PC-9 (cell line): Measurements from ENCODE around the gene HTATSF1. TPM values are rescaled to one million over a fixed set of nuclear protein-coding genes. Genes with fewer than 3 reads are reported as not detected.

Experiments
- BruUV-seq: library from RNA; stranded (reverse); fragments of 400-500 nt; replicated peaks from 2 replicates; lab custom pipeline; 2021; lab: Mats Ljungman, UMichigan
- CTCF ChIA-PET: fragments of 300-600 bp; sonication (Branson Sonifier 250); formaldehyde crosslinking; loops from one replicate; lab custom pipeline; 2022; ENCODE audit warnings: antibody characterized with exemption; lab: Charles Lee
- POLR2A ChIA-PET: fragments of 300-600 bp; sonication (Branson Sonifier 250); formaldehyde crosslinking; loops from one replicate; lab custom pipeline; 2022; ENCODE audit warnings: antibody characterized with exemption; ENCODE audit not compliant: unreplicated experiment; lab: Charles Lee
- DNase-seq, 2 experiments: peaks; one replicate each; pipeline versions ENCODE4 v3.0.0 to v3.0.0-alpha.2; 2015 to 2022; ENCODE audit warnings: mixed read lengths in 1 of 2
- H2AFZ ChIP-seq: fragments of 200-600 bp; sonication (generic); 2 replicates; pipeline ENCODE4 v1.8.1; 2017; ENCODE audit warnings: antibody characterized with exemption
- H3F3A ChIP-seq: fragments of 200-600 bp; sonication (generic); 2 replicates; pipeline ENCODE4 v1.8.1; 2017; ENCODE audit warnings: antibody characterized with exemption, mild to moderate bottlenecking, low read depth; ENCODE audit not compliant: insufficient read depth
- H3K27ac ChIP-seq: fragments of 200-600 bp; sonication (generic); 2 replicates; pipeline ENCODE4 v1.6.1; 2016; ENCODE audit warnings: mixed run types
- H3K27me3 ChIP-seq: fragments of 200-600 bp; sonication (generic); 2 replicates; pipeline ENCODE4 v1.6.1; 2016; ENCODE audit warnings: low read depth, mixed run types; ENCODE audit not compliant: insufficient read depth
- H3K36me3 ChIP-seq: fragments of 200-600 bp; sonication (generic); 2 replicates; pipeline ENCODE4 v1.6.1; 2016; ENCODE audit warnings: low read depth, mixed run types
- H3K4me1 ChIP-seq: fragments of 200-600 bp; sonication (generic); replicated peaks from 2 replicates; pipeline ENCODE4 v1.6.1; 2016; ENCODE audit warnings: mixed run types; ENCODE audit not compliant: insufficient read depth
- H3K4me2 ChIP-seq: fragments of 200-600 bp; sonication (generic); 2 replicates; pipeline ENCODE4 v1.6.1; 2017; ENCODE audit warnings: mixed run types
- H3K4me3 ChIP-seq: fragments of 200-600 bp; sonication (generic); 2 replicates; pipeline ENCODE4 v1.6.1; 2016; ENCODE audit warnings: mixed run types
- H3K79me2 ChIP-seq: fragments of 200-600 bp; sonication (generic); 2 replicates; pipeline ENCODE4 v1.6.1; 2017; ENCODE audit warnings: low read depth, mixed run types
- H3K9me2 ChIP-seq: fragments of 200-600 bp; sonication (generic); 2 replicates; pipeline ENCODE4 v1.8.1; 2017; ENCODE audit warnings: mild to moderate bottlenecking; ENCODE audit not compliant: insufficient read depth
- H3K9me3 ChIP-seq: fragments of 200-600 bp; sonication (generic); 2 replicates; pipeline ENCODE4 v1.8.1; 2016; ENCODE audit warnings: low read depth; ENCODE audit not compliant: insufficient read depth
- H4K20me1 ChIP-seq: fragments of 200-600 bp; sonication (generic); 2 replicates; pipeline ENCODE4 v1.8.1; 2017; ENCODE audit not compliant: insufficient read depth
- CTCF ChIP-seq: fragments of 200-600 bp; sonication (generic); conservative IDR thresholded peaks from 2 replicates; pipeline ENCODE4 v1.6.1; 2017; ENCODE audit warnings: mixed run types, antibody characterized with exemption, mild to moderate bottlenecking, moderate library complexity
- EZH2 ChIP-seq: fragments of 200-600 bp; sonication (generic); IDR thresholded peaks from 2 replicates; pipeline ENCODE4 v1.8.0; 2017; ENCODE audit warnings: antibody characterized with exemption, low read depth
- intact Hi-C: fragments of 100-400 bp; cut with micrococcal nuclease; formaldehyde crosslinking; loops from one replicate; pipeline ENCODE4 v1.10.0; 2022; ENCODE audit not compliant: unreplicated experiment
- total RNA-seq: library from RNA; stranded (reverse); gene quantifications from 2 replicates; pipeline ENCODE4 v1.2.3, GENCODE V29; 2021

Gene HTATSF1
- total RNA-seq, 1 experiment from 2014 or later = 72.4 TPM

- Histone ChIP-seq H3K27ac (no peak overlapping the region), H3K36me3 (no peaks in the 10 kb centered on the region), H3K4me3 (no peak overlapping the region), H3K9me2 (no peaks in the 10 kb centered on the region), H3K9me3 (no peaks in the 10 kb centered on the region), H2AFZ (no peak overlapping the region), H3K4me2 (no peak overlapping the region), H3K4me1 (peaks cover 42% of the 10 kb centered on the region), H3F3A (peaks cover 38% of the 10 kb centered on the region), H3K27me3 (no peaks in the 10 kb centered on the region), H4K20me1 (no peaks in the 10 kb centered on the region), H3K79me2 (no peaks in the 10 kb centered on the region)
- intact Hi-C loops = no loop called here
- DNase-seq = no peak
- ChIA-PET POLR2A (no interaction called here), CTCF (no interaction called here)
- BruUV-seq = no TSS peak
- TF ChIP-seq EZH2 (no peak), CTCF (no peak)
Measured at GRCh38 chrX:136523770-136524169, 26.4 kb downstream of the HTATSF1 start.

- Histone ChIP-seq H3K9me2 (no peaks in the 10 kb centered on the region), H3K4me2 (peak overlapping the region; percentile 81), H2AFZ (no peak overlapping the region; the same call in 1 of the 2 replicates), H4K20me1 (no peaks in the 10 kb centered on the region), H3K9me3 (0 out of 2 replicates have a peak, but pooled peaks cover 2% of the 10 kb centered on the region), H3F3A (peaks cover 49% of the 10 kb centered on the region), H3K4me3 (peak overlapping the region; percentile 36; the same call in 1 of the 2 replicates), H3K79me2 (no peaks in the 10 kb centered on the region), H3K27ac (peak overlapping the region; percentile 86), H3K4me1 (peaks cover 64% of the 10 kb centered on the region), H3K36me3 (no peaks in the 10 kb centered on the region), H3K27me3 (no peaks in the 10 kb centered on the region)
- TF ChIP-seq CTCF (no peak), EZH2 (no peak)
- BruUV-seq = no TSS peak
- ChIA-PET POLR2A (interaction anchor here (0.6 to 1.2 kb wide), 4 partner anchors 13 to 553 kb away, joined by 3 to 15 read pairs (median 7); partner anchors contain the start of gene HTATSF1), CTCF (no interaction called here)
- intact Hi-C loops = no loop called here
- peak; percentile 80 to 96 for DNase-seq
Measured at GRCh38 chrX:136525738-136526606, 28.6 kb downstream of the HTATSF1 start.

- no peak overlapping the region for H2AFZ ChIP-seq
- peaks cover 57% of the 10 kb centered on the region for H3F3A ChIP-seq
- POLR2A ChIA-PET = interaction anchor here (0.5 to 1.1 kb wide), 3 partner anchors 31 to 395 kb away, joined by 3 to 7 read pairs (median 4); partner anchors contain the start of gene HTATSF1
- no peaks in the 10 kb centered on the region for H4K20me1 ChIP-seq
- intact Hi-C loops = no loop called here
- H3K9me3 ChIP-seq = 0 out of 2 replicates have a peak, but pooled peaks cover 2% of the 10 kb centered on the region
- CTCF ChIA-PET = interaction anchor here (1.0 to 1.2 kb wide), 2 partner anchors 40 to 72 kb away, joined by 3 to 6 read pairs; no protein-coding TSS in a partner anchor
- DNase-seq = peak; percentile 61 to 95
- H3K4me3 ChIP-seq = no peak overlapping the region
- BruUV-seq = no TSS peak
- peaks cover 17% of the 10 kb centered on the region for H3K79me2 ChIP-seq
- H3K4me2 ChIP-seq = peak overlapping the region; percentile 81
- TF ChIP-seq EZH2 = no peak
- no peak for TF ChIP-seq CTCF
- H3K27me3 ChIP-seq = no peaks in the 10 kb centered on the region
- no peaks in the 10 kb centered on the region for H3K9me2 ChIP-seq
- 0 out of 2 replicates have a peak, but pooled peaks cover 1% of the 10 kb centered on the region for H3K36me3 ChIP-seq
- H3K27ac ChIP-seq = peak overlapping the region; percentile 86
- H3K4me1 ChIP-seq = peaks cover 82% of the 10 kb centered on the region
Measured at GRCh38 chrX:136528645-136529315, 31.4 kb downstream of the HTATSF1 start.
